H1 (cell line): Measurements from ENCODE around the gene DPYSL4. TPM values are rescaled to one million over a fixed set of nuclear protein-coding genes. Genes with fewer than 3 reads are reported as not detected.

ENCODE experiments used
- CTCF ChIA-PET: fragments of 300-600 bp; sonication (Branson Sonifier 250); formaldehyde crosslinking; loops from one replicate; lab custom pipeline; 2021; ENCODE audit not compliant: partially characterized antibody; lab: Charles Lee
- POLR2A ChIA-PET: fragments of 300-600 bp; sonication (Branson Sonifier 250); formaldehyde crosslinking; loops from one replicate; lab custom pipeline; 2021; ENCODE audit warnings: inconsistent platforms; ENCODE audit not compliant: partially characterized antibody; lab: Charles Lee
- DNase-seq, 2 experiments: peaks; one replicate each; pipeline versions ENCODE4 v3.0.0 to v3.0.0-alpha.2; 2010 to 2022; ENCODE audit warnings: low spot score in 2 of 2, low read depth in 1 of 2, mixed read lengths in 1 of 2
- FAIRE-seq: peaks from 2 replicates; lab custom pipeline; 2011; peaks lifted over from hg19 to GRCh38; lab: Jason Lieb, UNC
- H2AFZ ChIP-seq: 2 replicates; pipeline ENCODE4 v1.8.1; 2012; ENCODE audit warnings: low read length, inconsistent platforms
- H2AK5ac ChIP-seq: 2 replicates; pipeline ENCODE4 v1.6.1; 2013; ENCODE audit warnings: low read depth, low read length
- H2BK120ac ChIP-seq: replicated peaks from 2 replicates; pipeline ENCODE3; 2013; ENCODE audit warnings: low read depth, low read length, inconsistent platforms
- H2BK12ac ChIP-seq: 2 replicates; pipeline ENCODE4 v1.6.1; 2013; ENCODE audit warnings: low read depth, low read length
- H2BK15ac ChIP-seq: 2 replicates; pipeline ENCODE4 v1.6.1; 2013; ENCODE audit warnings: low read length
- H2BK20ac ChIP-seq: 2 replicates; pipeline ENCODE4 v1.6.1; 2013; ENCODE audit warnings: low read length
- H2BK5ac ChIP-seq: 2 replicates; pipeline ENCODE4 v1.6.1; 2013; ENCODE audit warnings: low read depth, low read length
- H3K14ac ChIP-seq: 2 replicates; pipeline ENCODE4 v1.6.1; 2013; ENCODE audit warnings: inconsistent platforms; ENCODE audit not compliant: insufficient read length
- H3K18ac ChIP-seq: 2 replicates; pipeline ENCODE4 v1.6.1; 2013; ENCODE audit warnings: low read length; ENCODE audit errors: extremely low read depth
- H3K23ac ChIP-seq: 2 replicates; pipeline ENCODE4 v1.6.1; 2013; ENCODE audit warnings: inconsistent platforms; ENCODE audit not compliant: insufficient read length
- H3K23me2 ChIP-seq: 2 replicates; pipeline ENCODE4 v1.6.1; 2013; ENCODE audit warnings: low read depth, low read length
- H3K27ac ChIP-seq: 2 replicates; pipeline ENCODE4 v1.6.1; 2011; ENCODE audit warnings: low read depth, low read length, inconsistent platforms
- H3K27me3 ChIP-seq, 4 experiments: replicated peaks in 1 of 4; 1 replicate in 1 of 4; 2 replicates in 3 of 4; pipeline versions ENCODE4 v1.6.1 to v1.8.1; 2011 to 2013; ENCODE audit warnings: low read length in 3 of 4, mild to moderate bottlenecking in 3 of 4, inconsistent platforms in 2 of 4, mixed read lengths in 2 of 4, moderate library complexity in 1 of 4; ENCODE audit not compliant: control insufficient read depth in 3 of 4, insufficient read depth in 3 of 4; ENCODE audit errors: extremely low read depth in 1 of 4
- H3K36me3 ChIP-seq, 4 experiments: 2 replicates each; pipeline versions ENCODE4 v1.6.1 to v1.8.1; 2011 to 2013; ENCODE audit warnings: mild to moderate bottlenecking in 4 of 4, low read length in 3 of 4, moderate library complexity in 2 of 4, control low read depth in 1 of 4, inconsistent platforms in 1 of 4; ENCODE audit not compliant: insufficient read depth in 4 of 4, control insufficient read depth in 2 of 4
- H3K4ac ChIP-seq: replicated peaks from 2 replicates; pipeline ENCODE3; 2013; ENCODE audit warnings: low read length, low read depth, mixed read lengths, inconsistent platforms; ENCODE audit not compliant: insufficient read length
- H3K4me1 ChIP-seq, 4 experiments: replicated peaks in 1 of 4; 1 replicate in 1 of 4; 2 replicates in 3 of 4; pipeline versions ENCODE4 v1.6.1 to v1.8.1; 2011 to 2013; ENCODE audit warnings: low read length in 3 of 4, inconsistent platforms in 2 of 4, mixed read lengths in 1 of 4; ENCODE audit not compliant: insufficient read depth in 4 of 4, control insufficient read depth in 3 of 4
- H3K4me2 ChIP-seq, 2 experiments: 2 replicates each; pipeline versions ENCODE4 v1.6.1 to v1.8.1; 2011 to 2013; ENCODE audit warnings: low read depth in 2 of 2, low read length in 2 of 2, control low read depth in 1 of 2, inconsistent platforms in 1 of 2, mild to moderate bottlenecking in 1 of 2; ENCODE audit not compliant: insufficient read depth in 1 of 2
- H3K4me3 ChIP-seq, 4 experiments: fragments of 200-600, 300-600 bp in 1 of 4; sonication (generic), shearing (Covaris generic), sonication (Bioruptor Twin) in 1 of 4; 2 replicates each; pipeline versions ENCODE4 v1.5.1 to v1.8.1; 2011 to 2016; ENCODE audit warnings: low read length in 4 of 4, low read depth in 3 of 4, control low read depth in 2 of 4, inconsistent platforms in 2 of 4, mild to moderate bottlenecking in 2 of 4, mixed read lengths in 1 of 4, moderate library complexity in 1 of 4; ENCODE audit not compliant: insufficient read depth in 2 of 4; ENCODE audit errors: extremely low read depth in 1 of 4
- H3K56ac ChIP-seq: replicated peaks from 2 replicates; pipeline ENCODE3; 2013; ENCODE audit warnings: low read depth, mild to moderate bottlenecking, mixed read lengths, low read length, inconsistent platforms; ENCODE audit not compliant: insufficient read length
- H3K79me1 ChIP-seq: 2 replicates; pipeline ENCODE4 v1.6.1; 2013; ENCODE audit warnings: low read depth, low read length, control low read depth
- H3K79me2 ChIP-seq, 2 experiments: 2 replicates each; pipeline versions ENCODE4 v1.6.1 to v1.8.1; 2012 to 2013; ENCODE audit warnings: low read length in 2 of 2, mild to moderate bottlenecking in 2 of 2, inconsistent platforms in 1 of 2; ENCODE audit not compliant: insufficient read depth in 2 of 2, control insufficient read depth in 1 of 2
- H3K9ac ChIP-seq, 4 experiments: replicated peaks in 1 of 4; 1 replicate in 1 of 4; 2 replicates in 3 of 4; pipeline versions ENCODE4 v1.6.1 to v1.8.1; 2011 to 2013; ENCODE audit warnings: low read depth in 3 of 4, low read length in 3 of 4, control low read depth in 2 of 4, mild to moderate bottlenecking in 2 of 4, moderate library complexity in 2 of 4, inconsistent platforms in 1 of 4; ENCODE audit errors: extremely low read depth in 1 of 4
- H3K9me3 ChIP-seq, 2 experiments: 2 replicates each; pipeline versions ENCODE4 v1.6.1 to v1.8.1; 2012 to 2013; ENCODE audit warnings: mild to moderate bottlenecking in 2 of 2, moderate library complexity in 2 of 2, control low read depth in 1 of 2, inconsistent platforms in 1 of 2, low read depth in 1 of 2, low read length in 1 of 2, mixed read lengths in 1 of 2; ENCODE audit not compliant: insufficient read depth in 2 of 2
- H4K20me1 ChIP-seq, 2 experiments: replicated peaks in 1 of 2; 2 replicates each; pipeline versions ENCODE3 to v1.8.1; 2011 to 2013; ENCODE audit warnings: inconsistent platforms in 2 of 2, low read length in 2 of 2, mild to moderate bottlenecking in 1 of 2; ENCODE audit not compliant: insufficient read depth in 2 of 2, control insufficient read depth in 1 of 2
- H4K5ac ChIP-seq: 2 replicates; pipeline ENCODE4 v1.6.1; 2013; ENCODE audit warnings: low read length, low read depth, mixed read lengths, inconsistent platforms; ENCODE audit not compliant: insufficient read length
- H4K8ac ChIP-seq: 2 replicates; pipeline ENCODE4 v1.8.0; 2013; ENCODE audit warnings: mild to moderate bottlenecking, moderate library complexity, low read length, inconsistent platforms; ENCODE audit not compliant: insufficient read depth; ENCODE audit errors: extremely low read depth
- H4K91ac ChIP-seq: replicated peaks from 2 replicates; pipeline ENCODE3; 2013; ENCODE audit warnings: low read length, mixed read lengths, inconsistent platforms; ENCODE audit not compliant: insufficient read length
- ASH2L ChIP-seq: fragments of 200-600, 300-600 bp; sonication (generic); IDR thresholded peaks from one replicate; pipeline ENCODE4 v1.7.1; 2017; ENCODE audit warnings: low read length
- BRCA1 ChIP-seq: IDR thresholded peaks from 2 replicates; pipeline ENCODE4 v1.6.1; 2012; ENCODE audit warnings: low read depth, low read length, improper control_type of control experiment
- CHD2 ChIP-seq: IDR thresholded peaks from 2 replicates; pipeline ENCODE4 v1.6.1; 2012; ENCODE audit warnings: low read length, improper control_type of control experiment
- EGR1 ChIP-seq: IDR thresholded peaks from 2 replicates; pipeline ENCODE4 v1.6.1; 2011; ENCODE audit warnings: low read depth, low read length, borderline replicate concordance
- GABPA ChIP-seq: IDR thresholded peaks from 2 replicates; pipeline ENCODE4 v1.6.1; 2011; ENCODE audit warnings: mild to moderate bottlenecking, low read length, moderate library complexity, borderline replicate concordance; ENCODE audit not compliant: insufficient read depth
- JUND ChIP-seq: IDR thresholded peaks from 2 replicates; pipeline ENCODE4 v1.6.1; 2011; ENCODE audit warnings: mild to moderate bottlenecking, improper control_type of control experiment, low read length
- KDM5A ChIP-seq: fragments of 200-600 bp; IDR thresholded peaks from 2 replicates; pipeline ENCODE4 v1.7.1; 2012; ENCODE audit warnings: mild to moderate bottlenecking, low read length, inconsistent platforms, mixed read lengths
- RFX5 ChIP-seq: IDR thresholded peaks from 2 replicates; pipeline ENCODE4 v1.6.1; 2011; ENCODE audit warnings: low read depth, low read length, improper control_type of control experiment, borderline replicate concordance
- TAF1 ChIP-seq: IDR thresholded peaks from 2 replicates; pipeline ENCODE4 v1.6.1; 2011; ENCODE audit warnings: mild to moderate bottlenecking, low read depth, low read length
- TBP ChIP-seq: IDR thresholded peaks from 2 replicates; pipeline ENCODE4 v1.6.1; 2011; ENCODE audit warnings: low read depth, low read length, improper control_type of control experiment
- TCF12 ChIP-seq: IDR thresholded peaks from 2 replicates; pipeline ENCODE4 v1.6.1; 2011; ENCODE audit warnings: low read depth, mild to moderate bottlenecking, low read length
- WGBS, 2 experiments: shearing (Covaris generic) in 1 of 2; methylation state at CpG; one replicate each; pipeline versions ENCODE4 v1.1.6 to v1.1.7; 2013 to 2015; ENCODE audit warnings: low lambda C conversion rate in 2 of 2, mixed read lengths in 2 of 2, inconsistent platforms in 1 of 2, low coverage in 1 of 2, missing lambda C conversion rate in 1 of 2; ENCODE audit not compliant: insufficient replicate concordance in 2 of 2, insufficient coverage in 1 of 2, insufficient read length in 1 of 2; ENCODE audit errors: extremely low coverage in 1 of 2, missing lambda C conversion rate in 1 of 2; 5-methylcytosine and 5-hydroxymethylcytosine counted together
- polyA plus RNA-seq, 7 experiments: library from polyadenylated mRNA; depleted of rRNA in 3 of 7; stranded (reverse) in 5 of 7; unstranded in 2 of 7; fragments of >200 nt in 5 of 7; fragments of 200-250 nt in 2 of 7; gene quantifications; 1 replicate in 5 of 7; 2 replicates in 1 of 7; 4 replicates in 1 of 7; pipeline versions ENCODE4 v1.2.1 to v1.2.3, GENCODE V29; 2011 to 2013; ENCODE audit warnings: missing spikeins in 2 of 7, mixed read lengths in 2 of 7
- total RNA-seq: library from RNA; stranded (reverse); fragmentation: NEBNext Ultra II Directional; extraction: Animal tissue kit (Norgen Biotek cat#: 25700); gene quantifications from 2 replicates; pipeline ENCODE4 v1.2.1, GENCODE V29; 2021
- TF ChIP-seq, protein P1 (sequence below): IDR thresholded peaks from 2 replicates; pipeline ENCODE4 v1.6.1; 2012; ENCODE audit warnings: low read length, inconsistent platforms

DPYSL4 gene
- total and polyA plus RNA-seq, 2 of the 8 experiments (the other 6 are each of a cell fraction or from before 2014, with no cell fraction given), result 12.9 to 15.2 TPM

DNA sequence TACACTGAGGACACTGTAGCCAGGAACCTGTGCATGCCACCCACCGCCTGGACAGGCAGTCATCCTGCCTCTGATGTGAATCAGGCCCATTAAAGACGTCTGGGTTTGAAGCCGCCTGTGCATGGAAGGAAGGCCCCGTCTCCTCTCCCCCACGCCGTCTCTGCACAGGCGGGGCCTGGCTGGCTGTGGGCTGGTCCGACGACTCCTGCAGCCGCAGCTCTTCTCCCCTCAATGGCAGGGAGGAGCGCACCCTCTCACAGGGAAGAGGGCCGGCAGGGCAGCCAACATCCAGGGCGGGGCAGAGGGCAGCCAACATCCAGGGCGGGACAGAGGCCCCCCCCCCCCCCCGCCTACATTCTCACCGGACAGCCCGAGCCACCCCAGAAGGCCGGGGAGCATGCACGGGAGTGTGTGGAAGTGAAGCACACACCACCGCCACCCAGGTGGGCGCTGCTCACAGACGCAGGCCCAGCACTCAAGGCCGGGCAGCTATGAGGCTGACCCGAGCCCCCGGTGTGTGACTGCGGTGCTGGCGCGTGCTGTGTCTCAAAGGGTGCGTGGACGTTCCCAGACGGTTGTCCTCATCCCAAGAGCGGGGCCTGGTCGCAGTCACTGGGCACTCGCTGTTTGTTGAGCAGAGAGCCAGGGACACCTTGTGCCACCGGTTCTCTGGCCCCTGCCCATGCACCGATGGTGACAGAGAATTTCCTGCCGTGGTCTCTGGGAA lies 19.1 kb downstream of the DPYSL4 start:
- Histone ChIP-seq H3K4me2 (no peak overlapping the region), H3K4me1 (no peaks in the 10 kb centered on the region), H2BK12ac (no peak overlapping the region), H3K23ac (no peak overlapping the region), H3K56ac (no peak overlapping the region), H3K36me3 (no peaks in the 10 kb centered on the region; a peak in 1 of 8 replicates), H2AK5ac (no peak overlapping the region), H4K91ac (no peak overlapping the region), H3K79me2 (no peaks in the 10 kb centered on the region), H2AFZ (no peak overlapping the region), H3K4ac (no peak overlapping the region), H3K79me1 (no peaks in the 10 kb centered on the region), H3K27me3 (no peaks in the 10 kb centered on the region), H2BK120ac (no peak overlapping the region), H3K23me2 (no peaks in the 10 kb centered on the region), H2BK5ac (no peak overlapping the region), H3K14ac (no peak overlapping the region), H3K9me3 (no peaks in the 10 kb centered on the region), H4K5ac (no peak overlapping the region), H3K18ac (no peak overlapping the region), H3K9ac (no peak overlapping the region), H4K8ac (no peak overlapping the region), H4K20me1 (peaks cover 2 to 8% of the 10 kb centered on the region in 2 experiments), H3K4me3 (no peak overlapping the region), H3K27ac (no peak overlapping the region), H2BK20ac (no peak overlapping the region), H2BK15ac (no peak overlapping the region)
- no peak for DNase-seq
- POLR2A ChIA-PET, result interaction anchor here (1.3 to 1.6 kb wide), 2 partner anchors 13 to 24 kb away, joined by 3 read pairs; no protein-coding TSS in a partner anchor
- no peak for FAIRE-seq
- CTCF ChIA-PET, result interaction anchor here (0.7 to 1.3 kb wide), 9 partner anchors 11 to 301 kb away, joined by 3 to 6 read pairs (median 3); no protein-coding TSS in a partner anchor
- 91% methylated on average over 29 of the region's 37 CpGs; no CpG with 5 or more reads in 1 of the 2 experiments for WGBS, 2 experiments
- no peak for TF ChIP-seq GABPA
- TF ChIP-seq BRCA1, result no peak
- no peak for TF ChIP-seq EGR1
- no peak for TF ChIP-seq RFX5
- TF ChIP-seq, protein P1, sequence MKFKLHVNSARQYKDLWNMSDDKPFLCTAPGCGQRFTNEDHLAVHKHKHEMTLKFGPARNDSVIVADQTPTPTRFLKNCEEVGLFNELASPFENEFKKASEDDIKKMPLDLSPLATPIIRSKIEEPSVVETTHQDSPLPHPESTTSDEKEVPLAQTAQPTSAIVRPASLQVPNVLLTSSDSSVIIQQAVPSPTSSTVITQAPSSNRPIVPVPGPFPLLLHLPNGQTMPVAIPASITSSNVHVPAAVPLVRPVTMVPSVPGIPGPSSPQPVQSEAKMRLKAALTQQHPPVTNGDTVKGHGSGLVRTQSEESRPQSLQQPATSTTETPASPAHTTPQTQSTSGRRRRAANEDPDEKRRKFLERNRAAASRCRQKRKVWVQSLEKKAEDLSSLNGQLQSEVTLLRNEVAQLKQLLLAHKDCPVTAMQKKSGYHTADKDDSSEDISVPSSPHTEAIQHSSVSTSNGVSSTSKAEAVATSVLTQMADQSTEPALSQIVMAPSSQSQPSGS, result no peak
- TF ChIP-seq KDM5A, result no peak
- no peak for TF ChIP-seq TAF1
- no peak for TF ChIP-seq CHD2
- no peak for TF ChIP-seq ASH2L
- no peak for TF ChIP-seq JUND
- TF ChIP-seq TBP, result no peak
- TF ChIP-seq TCF12, result no peak
